NOMO-1 treated with DMSO at 0.1 percent for 48 hours (cell line): ENCODE data around the gene STX8.
A peak's percentile ranks its signal among the peaks of the same experiment; 100 is the strongest.
"Not testable (repeated sequence)": the region's sequence is repeated elsewhere in the genome, so short reads cannot be mapped to it uniquely, and the experiment has no call there.

Experiments used
- DNase-seq: peaks from one replicate; lab custom pipeline; 2025; ENCODE audit not compliant: unreplicated experiment; lab: John Stamatoyannopoulos, UW

STX8 gene, protein sequence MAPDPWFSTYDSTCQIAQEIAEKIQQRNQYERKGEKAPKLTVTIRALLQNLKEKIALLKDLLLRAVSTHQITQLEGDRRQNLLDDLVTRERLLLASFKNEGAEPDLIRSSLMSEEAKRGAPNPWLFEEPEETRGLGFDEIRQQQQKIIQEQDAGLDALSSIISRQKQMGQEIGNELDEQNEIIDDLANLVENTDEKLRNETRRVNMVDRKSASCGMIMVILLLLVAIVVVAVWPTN

DNA sequence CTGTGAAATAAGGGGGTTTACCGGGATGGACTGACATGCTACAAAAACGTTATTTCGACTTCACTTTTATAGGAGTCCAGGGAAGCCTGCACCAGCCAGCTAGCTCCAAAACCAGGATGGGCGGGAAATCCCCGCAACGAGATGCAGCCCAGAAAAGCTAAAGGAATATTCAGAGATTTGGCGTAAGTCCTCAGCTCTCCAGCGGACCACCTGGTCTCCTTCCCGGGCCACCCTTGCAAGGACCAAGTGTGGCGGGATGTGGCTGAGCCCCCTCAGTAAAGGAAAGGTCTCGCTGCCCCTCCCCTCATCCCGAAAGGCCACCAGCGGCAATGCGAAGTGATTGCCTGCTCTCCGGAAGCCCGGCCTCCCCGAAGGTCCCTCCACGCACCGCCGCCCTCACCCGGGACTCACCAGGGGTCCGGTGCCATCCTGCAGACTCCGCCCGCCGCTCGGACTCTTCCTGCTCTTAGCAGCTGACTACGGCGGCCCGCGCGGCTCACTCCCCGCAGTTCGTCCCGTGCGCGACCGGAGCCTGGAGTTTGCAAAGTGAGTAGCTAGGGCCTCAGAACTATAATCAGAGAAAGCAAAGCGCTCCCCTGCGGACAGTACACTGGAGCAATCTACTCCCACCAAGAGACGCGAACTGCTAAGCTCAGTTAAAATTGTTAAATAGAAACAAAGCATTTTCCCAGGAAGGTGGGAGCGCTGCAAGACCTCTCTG, at the start of gene STX8:
STX8 (minus strand) TSS at position 440 of the 721 bp plus-strand sequence; CDS start at position 428, 12 bp downstream.
- peak; percentile 88 for DNase-seq

DNA sequence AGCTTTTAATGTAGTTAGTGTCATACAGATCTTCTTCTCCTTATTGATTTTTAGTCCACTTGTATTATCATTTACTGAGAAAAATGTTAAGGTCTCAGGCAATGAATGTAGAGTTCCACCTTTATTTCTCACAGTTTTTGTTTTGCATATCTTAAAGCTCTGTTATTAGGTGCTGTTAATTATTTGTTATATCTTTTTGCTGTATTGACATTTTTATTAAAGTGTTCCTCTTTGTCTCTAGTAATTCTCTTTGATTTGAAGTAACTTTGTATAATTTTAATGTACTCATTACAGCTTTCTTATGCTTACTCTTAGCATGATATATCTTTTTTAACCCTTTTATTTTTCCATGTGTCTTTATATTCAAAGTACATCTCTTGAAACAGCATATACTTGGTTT, 47.3 kb upstream of the STX8 start:
- no peak for DNase-seq

- DNase-seq: no peak
These were observed 39.9 kb upstream of the STX8 start for GRCh38 chr17:9615486-9615885.

DNA sequence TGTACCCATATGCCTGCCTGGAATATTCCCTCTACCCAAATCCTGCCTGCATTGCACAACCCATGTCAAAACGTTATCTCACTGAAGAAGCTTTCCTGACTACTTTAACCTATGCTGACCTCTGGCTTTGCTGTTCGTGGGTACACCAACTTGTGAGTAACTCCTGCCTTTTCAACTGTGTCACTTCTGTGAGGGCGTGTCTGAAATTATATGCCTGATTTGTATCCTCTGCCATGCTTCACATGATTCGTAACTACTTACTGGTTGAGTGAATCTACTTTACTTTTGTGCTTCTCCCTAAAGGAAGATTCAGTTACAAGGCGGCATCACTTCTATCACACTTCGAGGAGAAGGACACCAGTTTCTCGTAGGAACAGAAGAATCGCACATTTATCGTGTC, 36.4 kb upstream of the STX8 start:
- DNase-seq: no peak

DNA sequence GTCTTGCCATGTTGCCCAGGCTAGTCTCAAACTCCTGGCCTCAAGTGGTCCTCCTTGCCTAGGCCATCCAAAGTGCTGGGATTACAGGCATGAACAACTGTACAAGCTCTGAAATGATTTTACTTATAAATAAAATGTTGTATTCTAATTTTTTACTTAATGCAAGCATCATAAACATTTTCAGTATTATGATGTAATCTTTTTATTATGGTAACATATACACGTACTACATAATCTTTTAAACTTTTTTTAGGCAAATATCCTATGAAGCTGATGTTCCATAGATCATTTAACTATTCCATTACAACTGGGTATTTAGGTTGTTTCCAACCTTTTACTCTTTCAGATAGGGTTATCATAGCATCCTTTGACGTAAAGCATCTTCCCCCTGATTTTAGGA, 35.9 kb upstream of the STX8 start:
- DNase-seq: no peak

DNA sequence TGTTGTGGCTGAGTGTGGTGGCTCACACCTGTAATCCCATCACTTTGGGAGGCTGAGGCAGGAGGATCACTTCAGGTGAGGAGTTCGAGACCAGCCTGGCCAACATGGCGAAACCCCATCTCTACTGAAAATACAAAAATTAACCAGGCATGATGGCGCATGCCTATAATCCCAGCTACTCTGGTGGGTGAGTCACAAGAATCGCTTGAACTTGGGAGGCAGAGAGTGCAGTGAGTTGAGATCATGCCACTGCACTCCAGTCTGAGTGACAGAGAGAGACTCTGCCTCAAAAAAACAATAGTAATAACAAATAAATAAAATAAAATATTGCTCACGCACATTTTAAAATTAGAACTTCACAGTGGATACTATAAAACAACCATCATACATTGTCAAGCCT, 31.4 kb upstream of the STX8 start:
- DNase-seq: not testable (repeated sequence)

DNA sequence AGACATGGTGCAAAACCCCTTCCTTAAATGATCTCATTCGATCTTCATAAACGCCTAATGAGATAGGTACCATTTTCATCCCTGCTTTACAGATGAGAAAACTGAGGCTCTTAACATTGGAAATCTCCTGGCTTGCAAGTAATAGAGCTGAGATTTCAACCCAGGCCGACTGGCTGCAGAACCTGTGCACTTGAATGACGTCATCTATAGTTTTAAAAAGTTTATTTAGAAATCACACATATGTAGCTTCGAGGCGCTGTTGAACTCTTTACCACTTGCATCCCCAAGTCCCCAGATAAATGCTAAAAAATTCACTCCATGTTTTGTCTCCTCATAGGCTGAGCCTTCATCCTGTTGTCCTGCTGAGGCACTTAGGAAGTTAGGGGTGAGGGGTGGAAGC, 30.8 kb upstream of the STX8 start:
- no peak for DNase-seq

GRCh38 chr17:9604583-9604982, 29.0 kb upstream of the STX8 start:
- not testable (repeated sequence) for DNase-seq

- no peak for DNase-seq
These were observed 23.0 kb upstream of the STX8 start for GRCh38 chr17:9598661-9599060.

DNA sequence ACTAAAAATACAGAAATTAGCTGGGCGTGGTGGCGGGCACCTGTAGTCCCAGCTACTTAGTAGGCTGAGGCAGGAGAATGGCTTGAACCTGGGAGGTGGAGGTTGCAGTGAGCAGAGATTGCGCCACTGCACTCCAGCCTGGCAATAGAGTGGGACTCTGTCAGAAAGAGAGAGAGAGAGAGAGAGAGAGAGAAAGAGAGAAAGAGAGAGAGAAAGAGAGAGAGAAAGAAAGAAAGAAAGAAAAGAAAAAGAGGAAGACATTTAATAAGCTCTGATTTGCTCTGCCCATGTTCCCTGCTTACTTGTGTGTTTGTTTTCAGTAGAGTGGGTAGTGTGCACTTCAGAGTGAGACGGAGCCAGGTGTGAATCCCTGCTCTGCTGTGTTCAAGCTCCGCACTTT, 22.0 kb upstream of the STX8 start:
- not testable (repeated sequence) for DNase-seq

GRCh38 chr17:9594065-9594464, 18.4 kb upstream of the STX8 start:
- DNase-seq: no peak

DNA sequence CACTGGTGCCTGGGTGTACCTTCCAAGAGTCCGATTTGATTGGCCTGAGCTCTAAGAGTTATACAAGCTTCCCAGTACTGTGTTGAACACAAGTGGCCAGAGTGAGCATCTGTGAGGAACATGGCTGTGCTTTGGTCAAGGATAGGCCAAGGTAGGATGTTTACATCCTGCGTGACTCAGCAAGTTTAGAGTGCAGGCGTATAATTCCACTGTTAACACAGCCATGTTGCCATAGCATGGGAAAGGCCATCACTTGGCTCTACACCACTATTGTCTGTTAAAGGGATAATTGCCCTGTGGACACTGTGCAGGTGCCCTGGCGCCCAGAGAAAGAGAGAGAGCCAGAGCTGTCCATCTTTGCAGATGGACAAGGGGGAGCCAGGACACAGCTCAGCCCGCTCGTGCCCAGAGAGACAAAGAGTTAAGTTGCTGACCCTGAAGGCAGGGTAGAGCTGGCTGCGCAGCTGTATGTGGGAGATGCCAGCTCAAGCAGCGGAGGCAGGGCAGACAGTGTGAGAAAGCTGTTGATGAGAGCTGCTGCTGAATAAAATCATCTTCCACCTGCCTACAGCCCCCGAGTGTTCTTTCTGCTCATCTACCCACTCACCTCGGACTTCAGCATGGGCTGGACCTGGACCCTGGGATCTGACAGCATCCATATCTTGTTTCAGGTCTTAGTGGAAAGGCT, 12.5 kb upstream of the STX8 start:
- no peak for DNase-seq

DNA sequence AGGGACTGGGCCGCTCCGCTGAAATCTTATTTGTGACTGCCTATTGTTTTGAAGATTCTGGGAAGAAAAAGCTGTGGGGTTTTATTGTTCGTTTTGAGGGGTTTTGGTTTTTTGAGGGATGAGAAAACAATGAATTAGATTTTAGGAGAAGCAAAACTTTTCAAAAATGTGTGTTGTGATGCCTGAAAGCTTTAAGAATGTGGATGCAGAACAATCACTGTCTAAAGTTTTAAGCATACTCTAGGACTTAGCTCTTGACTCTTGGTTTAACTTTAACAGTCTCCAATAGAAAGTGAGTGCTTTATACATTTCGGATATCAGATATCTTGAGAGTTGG, 1.7 kb upstream of the STX8 start:
- peak; percentile 37 for DNase-seq

- peak; percentile 52 for DNase-seq
These were observed 1.1 kb upstream of the STX8 start, which contains the start of gene CFAP52 for GRCh38 chr17:9576521-9577372. CFAP52 (plus strand) TSS chr17:9576642; CDS start chr17:9576696, 54 bp downstream.

DNA sequence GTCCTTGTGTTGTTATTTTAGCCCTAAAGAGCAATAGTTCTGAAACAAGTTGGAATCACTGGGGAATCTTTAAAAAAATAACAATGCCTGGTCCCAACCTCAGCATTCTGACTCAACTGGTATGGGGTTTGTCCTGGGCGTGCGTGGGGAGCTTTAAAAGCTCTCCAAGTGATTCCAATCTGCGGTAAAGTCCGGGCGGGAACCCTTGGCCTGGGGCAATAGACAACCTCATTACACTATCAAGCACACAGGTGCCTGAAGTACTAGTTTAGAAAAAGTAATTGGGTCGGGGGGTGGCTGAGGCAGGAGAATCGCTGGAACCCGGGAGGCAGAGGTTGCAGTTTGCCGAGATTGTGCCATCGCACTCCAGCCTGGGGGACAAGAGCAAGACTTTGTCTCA, 4.4 kb downstream of the STX8 start:
- DNase-seq: no peak

- DNase-seq: no peak
These were observed 6.5 kb downstream of the STX8 start for GRCh38 chr17:9568957-9569588.

DNA sequence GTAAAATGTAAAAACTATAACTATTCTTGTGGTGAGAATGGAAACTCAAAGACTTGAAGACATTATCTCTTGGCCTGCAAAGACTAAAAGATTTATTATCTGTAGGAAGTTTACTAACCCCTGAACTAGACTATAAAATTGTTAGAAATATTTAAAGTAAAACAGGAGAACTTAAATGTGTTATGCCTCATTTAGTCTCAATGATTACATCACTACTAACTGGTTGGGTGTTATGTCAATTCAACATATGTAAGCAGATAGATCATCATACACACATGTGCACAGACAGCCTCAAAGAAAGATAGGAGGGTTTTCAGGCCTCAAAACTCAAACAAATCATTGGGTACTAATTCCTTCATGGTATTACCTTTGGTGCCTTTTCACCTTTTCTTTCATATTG, 7.6 kb downstream of the STX8 start:
- no peak for DNase-seq

- DNase-seq: not testable (repeated sequence)
These were observed 8.9 kb downstream of the STX8 start for GRCh38 chr17:9566739-9567138.

DNA sequence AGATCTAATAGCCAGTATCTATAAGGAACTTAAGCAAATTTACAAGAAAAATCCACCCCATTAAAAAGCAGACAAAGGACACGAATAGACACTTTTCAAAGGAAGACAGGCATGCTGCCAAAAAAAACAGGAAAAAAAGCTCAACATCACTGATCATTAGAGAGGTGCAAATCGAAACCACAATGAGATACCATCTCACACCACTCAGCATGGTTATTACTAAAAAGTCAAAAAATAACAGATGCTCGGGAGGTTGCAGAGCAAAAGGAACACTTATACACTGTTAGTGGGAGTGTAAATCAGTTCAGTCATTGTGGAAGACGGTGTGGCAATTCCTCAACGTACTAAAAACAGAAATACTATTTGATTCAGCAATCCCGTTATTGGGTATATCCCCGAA, 9.6 kb downstream of the STX8 start:
- DNase-seq: no peak

DNA sequence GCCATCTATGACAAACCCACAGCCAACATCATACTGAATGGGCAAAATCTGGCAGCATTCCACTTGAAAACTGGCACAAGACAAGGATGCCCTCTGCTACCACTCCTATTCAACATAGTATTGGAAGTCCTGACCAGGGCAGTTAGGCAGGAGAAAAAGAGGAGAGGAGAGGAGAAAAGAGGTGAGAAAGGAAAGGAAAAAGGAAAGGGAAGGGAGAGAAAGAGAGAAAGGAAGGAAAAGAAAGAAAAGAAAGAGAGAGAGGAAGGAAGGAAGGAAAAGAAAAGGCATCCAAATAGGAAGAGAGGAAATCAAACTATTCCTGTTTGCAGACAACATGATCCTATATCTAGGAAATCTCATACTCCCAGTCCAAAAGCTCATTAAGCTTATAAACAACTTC, 11.5 kb downstream of the STX8 start:
- DNase-seq: no peak

DNA sequence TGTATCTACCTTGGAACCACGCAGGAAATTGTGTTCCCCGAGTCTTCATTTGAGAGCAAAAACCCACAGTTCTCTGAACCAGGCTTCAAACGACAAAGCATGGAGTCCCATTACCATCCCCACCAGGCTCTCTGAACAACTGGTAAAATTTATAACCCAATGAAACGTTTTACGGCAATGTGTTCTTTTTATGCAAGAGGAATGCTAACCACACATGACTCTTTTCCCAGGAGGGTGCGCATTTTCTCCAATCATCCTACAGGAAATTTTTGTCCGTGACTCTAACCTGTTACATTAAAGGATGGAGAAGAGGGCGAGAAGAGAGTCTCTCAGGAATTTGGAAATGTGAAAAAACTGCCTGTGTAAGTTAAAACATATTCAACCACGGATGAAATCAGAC, 17.8 kb downstream of the STX8 start:
- DNase-seq: no peak
